ENCODE data around the gene MALRD1.

Gene MALRD1

DNA sequence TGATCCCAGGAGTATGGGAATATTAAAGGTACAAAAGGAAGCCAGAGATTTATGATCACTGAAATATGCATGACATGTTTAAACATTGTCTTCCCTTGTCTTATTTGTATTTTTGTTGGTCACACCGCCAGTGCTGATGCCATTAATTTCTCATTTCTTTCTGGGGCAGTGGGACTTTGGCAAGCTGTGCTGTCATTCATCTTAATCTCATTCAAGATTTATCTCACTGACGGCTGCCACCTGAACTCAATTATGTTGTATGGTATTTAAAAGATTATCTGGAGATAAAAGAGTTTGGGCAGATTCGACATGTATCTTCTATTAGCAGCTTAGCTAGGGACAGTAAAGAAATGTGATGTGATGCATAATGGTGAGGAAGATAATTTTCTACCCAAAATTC, 482.7 kb downstream of the MALRD1 start:
- no peaks in the 10 kb centered on the region for H3K9me3 ChIP-seq (ENCODE audit: control insufficient read depth, insufficient read depth, low read length)
- H3K4me1 ChIP-seq (ENCODE audit: insufficient read depth, low read length): no peaks in the 10 kb centered on the region
- no peaks in the 10 kb centered on the region for H3K36me3 ChIP-seq (ENCODE audit: insufficient read depth, low read length)
- H3K9ac ChIP-seq (ENCODE audit: low read depth, low read length): no peak overlapping the region

DNA sequence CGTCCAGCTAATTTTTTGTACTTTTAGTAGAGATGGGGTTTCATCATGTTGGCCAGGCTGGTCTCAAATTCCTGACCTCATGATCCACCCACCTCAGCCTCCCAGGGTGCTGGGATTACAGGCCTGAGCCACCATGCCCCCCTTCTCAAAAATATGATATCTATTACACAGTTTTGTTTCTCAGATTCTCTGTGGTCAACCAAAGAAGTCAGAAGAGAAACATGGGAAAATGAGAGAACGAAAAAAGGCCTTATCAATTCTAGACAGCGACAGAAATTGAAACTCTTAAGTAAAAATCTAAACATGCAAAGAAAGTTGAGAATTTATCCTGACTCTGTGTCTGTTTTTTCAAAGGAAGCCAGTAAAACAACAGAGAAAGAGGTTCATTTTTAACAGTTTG, 483.8 kb downstream of the MALRD1 start:
- Histone ChIP-seq H3K9ac (ENCODE audit: low read depth, low read length) (no peak overlapping the region), H3K4me1 (ENCODE audit: insufficient read depth, low read length) (no peaks in the 10 kb centered on the region), H3K9me3 (ENCODE audit: control insufficient read depth, insufficient read depth, low read length) (no peaks in the 10 kb centered on the region)

DNA sequence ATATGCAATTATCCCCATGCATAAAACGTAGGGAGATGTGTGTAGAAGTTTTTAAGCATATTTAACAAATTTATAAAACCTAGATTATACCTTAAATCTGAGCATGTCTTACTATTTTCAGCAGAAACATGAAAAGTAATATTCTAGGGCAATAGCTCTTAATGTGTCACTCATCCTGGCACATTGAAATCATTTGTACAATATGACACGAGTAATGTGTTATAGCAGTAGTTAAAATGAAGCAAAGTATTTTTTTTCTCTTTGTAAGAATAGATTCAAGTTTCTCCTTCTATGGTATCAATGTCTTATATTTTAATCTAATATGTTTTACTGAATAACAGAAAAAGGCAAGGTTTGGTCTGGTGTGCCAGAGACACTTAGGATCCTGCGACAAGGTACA, 492.7 kb downstream of the MALRD1 start:
- Histone ChIP-seq H3K36me3 (ENCODE audit: insufficient read depth, low read length) (no peaks in the 10 kb centered on the region), H3K9ac (ENCODE audit: low read depth, low read length) (no peak overlapping the region), H3K4me1 (ENCODE audit: insufficient read depth, low read length) (no peaks in the 10 kb centered on the region), H3K9me3 (ENCODE audit: control insufficient read depth, insufficient read depth, low read length) (no peaks in the 10 kb centered on the region)

More for the DNA sequence above, 483.8 kb downstream of the MALRD1 start:
- H3K36me3 ChIP-seq (ENCODE audit: insufficient read depth, low read length): no peaks in the 10 kb centered on the region

DNA sequence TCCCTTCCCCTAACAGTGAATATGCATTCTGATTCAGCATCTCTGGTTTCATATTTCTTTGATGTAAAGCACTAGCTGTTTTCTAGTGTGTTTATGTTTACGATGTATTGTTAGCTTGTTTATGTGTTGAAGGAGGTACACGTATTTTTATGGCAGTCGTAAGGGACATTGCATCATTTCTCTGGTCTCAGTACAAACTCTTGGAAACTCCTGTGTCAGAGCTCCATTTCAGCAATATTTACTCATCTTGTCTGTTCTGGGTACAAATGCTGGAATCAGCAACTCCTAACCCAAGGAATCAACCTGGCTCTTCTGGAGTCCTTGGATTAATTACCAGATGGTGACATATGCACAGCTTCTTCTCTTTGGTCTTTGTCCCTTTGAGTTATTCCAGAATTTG, 497.6 kb downstream of the MALRD1 start:
- Histone ChIP-seq H3K9ac (ENCODE audit: low read depth, low read length) (no peak overlapping the region), H3K9me3 (ENCODE audit: control insufficient read depth, insufficient read depth, low read length) (no peaks in the 10 kb centered on the region), H3K4me1 (ENCODE audit: insufficient read depth, low read length) (no peaks in the 10 kb centered on the region), H3K36me3 (ENCODE audit: insufficient read depth, low read length) (no peaks in the 10 kb centered on the region)

DNA sequence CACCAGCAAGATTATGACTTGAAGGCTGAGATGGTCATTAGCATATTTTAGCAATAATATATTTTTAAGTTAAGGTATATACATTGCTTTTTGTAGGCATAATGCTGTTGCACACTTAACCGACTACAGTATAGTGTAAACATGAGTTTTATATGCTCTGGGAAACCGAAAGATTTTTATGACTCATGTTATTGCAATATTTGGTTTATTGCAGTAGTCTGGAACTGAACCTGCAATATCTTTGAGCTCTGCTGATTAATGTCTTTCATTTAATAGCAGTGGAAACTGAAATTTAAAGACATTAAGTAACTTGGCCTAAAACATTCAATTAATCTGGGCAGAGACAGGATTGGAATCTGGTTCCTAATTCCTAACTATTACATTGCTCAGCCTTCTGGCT, 500.9 kb downstream of the MALRD1 start:
- Histone ChIP-seq H3K9me3 (ENCODE audit: control insufficient read depth, insufficient read depth, low read length) (no peaks in the 10 kb centered on the region), H3K9ac (ENCODE audit: low read depth, low read length) (no peak overlapping the region), H3K36me3 (ENCODE audit: insufficient read depth, low read length) (no peaks in the 10 kb centered on the region), H3K4me1 (ENCODE audit: insufficient read depth, low read length) (no peaks in the 10 kb centered on the region)

DNA sequence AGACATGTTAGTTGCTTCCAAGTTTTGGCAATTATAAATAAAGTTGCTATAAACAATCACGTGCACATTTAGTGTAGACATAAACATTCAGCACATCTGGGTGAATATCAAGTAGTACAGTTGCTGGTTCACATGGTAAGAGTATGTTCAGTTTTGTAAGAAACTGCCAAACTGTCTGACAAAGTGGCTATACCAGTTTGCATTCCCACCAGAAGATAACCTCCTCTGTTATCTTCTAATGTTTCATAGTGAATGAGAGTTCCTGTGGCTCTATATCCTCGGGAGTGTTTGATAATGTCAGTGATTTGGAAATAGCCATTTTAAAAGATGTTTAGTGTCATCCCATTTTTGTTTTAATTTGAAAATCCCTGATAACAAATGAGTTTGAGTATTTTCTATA, 508.1 kb downstream of the MALRD1 start:
- Histone ChIP-seq H3K4me1 (ENCODE audit: insufficient read depth, low read length) (no peaks in the 10 kb centered on the region), H3K36me3 (ENCODE audit: insufficient read depth, low read length) (no peaks in the 10 kb centered on the region), H3K9me3 (ENCODE audit: control insufficient read depth, insufficient read depth, low read length) (no peaks in the 10 kb centered on the region), H3K9ac (ENCODE audit: low read depth, low read length) (no peak overlapping the region)

DNA sequence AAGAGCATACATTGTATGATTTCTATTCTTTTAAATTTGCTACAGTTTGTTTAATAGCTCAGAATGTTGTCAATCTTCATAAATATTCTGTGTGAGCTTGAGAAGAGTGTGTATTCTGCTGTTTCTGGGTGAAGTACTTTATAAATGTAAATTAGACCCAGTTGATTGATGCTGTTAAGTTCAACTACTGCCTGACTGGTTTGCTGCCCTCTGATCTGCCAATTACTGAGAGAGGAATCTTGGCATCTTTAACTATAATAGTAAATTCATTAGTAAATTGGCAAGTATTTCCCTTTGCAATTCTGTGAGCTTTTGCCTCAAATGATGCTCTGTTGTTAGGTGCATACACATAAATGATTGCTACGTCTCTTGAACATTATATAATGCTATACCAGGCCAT, 512.6 kb downstream of the MALRD1 start:
- Histone ChIP-seq H3K9ac (ENCODE audit: low read depth, low read length) (no peak overlapping the region), H3K4me1 (ENCODE audit: insufficient read depth, low read length) (no peaks in the 10 kb centered on the region), H3K36me3 (ENCODE audit: insufficient read depth, low read length) (no peaks in the 10 kb centered on the region), H3K9me3 (ENCODE audit: control insufficient read depth, insufficient read depth, low read length) (no peaks in the 10 kb centered on the region)

DNA sequence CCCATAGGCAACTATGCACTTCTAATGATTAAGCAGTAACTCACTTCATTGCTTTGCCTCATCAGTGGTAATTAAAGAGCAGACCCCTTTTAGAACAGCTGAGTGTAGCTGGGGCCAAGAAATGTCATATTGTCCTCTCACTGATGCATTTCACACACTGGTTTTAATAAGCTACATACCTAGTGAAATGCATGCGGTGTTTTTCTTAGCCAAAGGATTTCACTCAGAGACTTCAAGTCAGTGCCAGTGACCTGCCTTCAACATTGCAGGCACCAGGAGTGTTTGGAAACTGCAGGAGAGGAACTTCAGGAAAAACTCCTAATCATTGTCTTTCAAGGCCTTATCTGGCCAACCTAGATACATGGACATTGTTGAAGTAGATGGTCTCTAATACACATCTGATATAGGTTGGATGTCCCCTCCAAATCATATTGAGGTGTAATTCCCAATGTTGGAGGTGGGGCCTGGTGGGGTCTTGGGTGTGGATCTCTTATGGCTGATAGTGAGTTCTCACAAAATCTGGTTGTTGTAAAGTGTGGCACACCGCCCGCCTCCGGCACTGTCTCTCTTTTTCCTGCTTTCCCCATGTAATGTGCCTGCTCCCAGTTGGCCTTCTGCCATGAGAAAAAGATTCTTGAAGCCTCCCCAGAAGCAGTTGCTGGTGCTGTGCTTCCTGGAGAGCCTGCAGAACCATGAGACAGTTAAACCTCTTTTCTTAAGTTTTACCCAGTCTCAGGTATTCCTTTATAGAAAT, 515.0 kb downstream of the MALRD1 start:
- no peak overlapping the region for H3K9ac ChIP-seq (ENCODE audit: low read depth, low read length)
- H3K4me1 ChIP-seq (ENCODE audit: insufficient read depth, low read length): no peaks in the 10 kb centered on the region
- no peaks in the 10 kb centered on the region for H3K36me3 ChIP-seq (ENCODE audit: insufficient read depth, low read length)
- no peaks in the 10 kb centered on the region for H3K9me3 ChIP-seq (ENCODE audit: control insufficient read depth, insufficient read depth, low read length)

DNA sequence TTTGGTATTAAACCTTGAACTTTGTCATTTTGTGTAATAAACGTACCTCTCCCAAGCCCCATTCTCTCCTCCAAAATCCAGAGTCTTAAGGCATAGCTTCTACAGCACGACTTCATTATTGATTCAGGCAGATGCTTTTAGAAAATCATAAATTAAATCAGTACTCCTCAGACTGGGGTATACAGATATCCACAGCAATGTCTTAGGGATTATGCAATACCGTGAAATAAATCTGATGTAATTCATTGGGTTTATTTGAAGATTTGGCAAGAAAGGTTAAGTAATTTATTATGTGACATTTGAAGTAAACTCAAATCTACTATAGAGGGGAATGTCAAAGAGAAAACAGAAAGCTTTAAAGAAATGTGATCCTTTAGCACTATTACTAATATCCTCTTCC, 521.5 kb downstream of the MALRD1 start:
- H3K4me1 ChIP-seq (ENCODE audit: insufficient read depth, low read length): no peaks in the 10 kb centered on the region
- H3K9me3 ChIP-seq (ENCODE audit: control insufficient read depth, insufficient read depth, low read length): no peaks in the 10 kb centered on the region
- no peaks in the 10 kb centered on the region for H3K36me3 ChIP-seq (ENCODE audit: insufficient read depth, low read length)
- no peak overlapping the region for H3K9ac ChIP-seq (ENCODE audit: low read depth, low read length)

DNA sequence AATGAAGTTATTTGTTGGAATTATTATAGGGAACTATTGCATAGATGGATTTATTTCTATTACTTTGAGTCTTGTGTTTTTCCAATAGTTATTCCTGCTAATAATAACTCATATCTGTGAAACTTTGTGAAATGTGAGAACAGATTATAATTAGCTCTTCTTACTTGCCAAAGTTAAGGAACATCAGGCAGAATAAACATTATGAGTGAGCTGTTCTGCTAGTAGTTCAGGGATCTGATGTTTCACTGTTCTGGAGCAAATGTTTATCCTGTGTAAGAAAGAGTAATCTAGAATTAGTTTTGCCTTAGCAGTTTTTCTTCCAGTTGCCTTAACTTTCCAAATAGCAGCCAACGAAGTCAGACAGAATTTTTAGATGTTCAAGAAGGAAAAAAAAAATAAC, 522.4 kb downstream of the MALRD1 start:
- Histone ChIP-seq H3K9ac (ENCODE audit: low read depth, low read length) (no peak overlapping the region), H3K4me1 (ENCODE audit: insufficient read depth, low read length) (no peaks in the 10 kb centered on the region), H3K9me3 (ENCODE audit: control insufficient read depth, insufficient read depth, low read length) (no peaks in the 10 kb centered on the region), H3K36me3 (ENCODE audit: insufficient read depth, low read length) (no peaks in the 10 kb centered on the region)

DNA sequence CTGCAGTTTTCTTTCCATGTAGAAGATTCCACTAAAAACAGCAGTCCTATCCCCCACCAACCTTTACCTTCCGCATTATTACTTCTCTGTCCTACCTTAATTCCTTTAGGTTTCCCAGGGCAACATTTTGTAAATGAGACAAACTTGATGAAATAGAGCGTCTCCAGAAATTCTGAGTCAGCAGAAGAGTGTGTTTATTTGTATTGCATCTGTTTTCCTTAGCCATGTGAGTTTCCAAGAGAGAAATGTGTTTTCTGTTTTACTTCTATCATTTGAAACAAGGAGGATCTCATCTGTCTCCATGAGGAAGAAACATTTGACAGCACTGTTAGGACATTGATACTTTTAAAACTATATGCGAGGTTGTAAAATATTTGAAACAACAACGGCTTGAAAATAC, 523.5 kb downstream of the MALRD1 start:
- Histone ChIP-seq H3K9me3 (ENCODE audit: control insufficient read depth, insufficient read depth, low read length) (no peaks in the 10 kb centered on the region), H3K4me1 (ENCODE audit: insufficient read depth, low read length) (no peaks in the 10 kb centered on the region), H3K36me3 (ENCODE audit: insufficient read depth, low read length) (no peaks in the 10 kb centered on the region), H3K9ac (ENCODE audit: low read depth, low read length) (no peak overlapping the region)

DNA sequence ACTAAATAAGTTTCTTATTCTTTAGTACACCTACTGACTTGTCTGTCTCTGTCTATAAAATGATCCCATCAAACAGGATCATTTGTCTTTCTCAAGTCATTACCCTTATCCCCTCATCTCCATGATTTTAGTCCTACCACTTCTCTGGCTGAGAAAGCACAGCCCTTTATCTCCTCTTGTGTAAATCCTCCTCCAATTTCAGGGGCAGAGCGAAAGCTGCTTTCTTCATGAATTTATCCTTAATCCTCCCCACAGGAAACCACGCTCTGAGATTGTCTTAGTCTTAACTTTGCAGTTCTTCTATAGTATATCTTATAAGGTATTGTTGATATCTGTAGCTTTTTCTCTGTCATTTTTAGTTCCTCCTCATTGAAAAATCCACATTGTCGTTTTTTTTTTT, 528.0 kb downstream of the MALRD1 start:
- no peaks in the 10 kb centered on the region for H3K9me3 ChIP-seq (ENCODE audit: control insufficient read depth, insufficient read depth, low read length)
- H3K36me3 ChIP-seq (ENCODE audit: insufficient read depth, low read length): no peaks in the 10 kb centered on the region
- H3K4me1 ChIP-seq (ENCODE audit: insufficient read depth, low read length): no peaks in the 10 kb centered on the region
- no peak overlapping the region for H3K9ac ChIP-seq (ENCODE audit: low read depth, low read length)

DNA sequence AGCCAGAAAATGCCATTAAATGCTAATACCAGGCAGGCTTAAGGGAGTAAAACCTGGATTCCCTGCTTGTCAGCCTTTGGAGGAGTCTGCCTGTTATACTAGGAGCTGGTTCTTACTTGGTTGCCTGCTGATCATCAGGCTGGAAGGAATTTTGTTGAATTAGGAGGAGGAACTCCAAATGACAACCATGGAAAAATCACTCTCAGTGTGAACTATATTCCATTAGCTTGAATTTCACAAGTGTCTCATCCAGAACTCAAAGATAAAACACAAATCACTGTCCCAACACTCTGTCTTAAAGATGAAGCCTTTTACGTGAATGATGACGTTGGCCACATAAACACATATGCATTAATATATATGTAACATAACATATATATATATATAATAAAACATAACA, 528.8 kb downstream of the MALRD1 start:
- Histone ChIP-seq H3K36me3 (ENCODE audit: insufficient read depth, low read length) (no peaks in the 10 kb centered on the region), H3K9ac (ENCODE audit: low read depth, low read length) (no peak overlapping the region), H3K4me1 (ENCODE audit: insufficient read depth, low read length) (no peaks in the 10 kb centered on the region), H3K9me3 (ENCODE audit: control insufficient read depth, insufficient read depth, low read length) (no peaks in the 10 kb centered on the region)

DNA sequence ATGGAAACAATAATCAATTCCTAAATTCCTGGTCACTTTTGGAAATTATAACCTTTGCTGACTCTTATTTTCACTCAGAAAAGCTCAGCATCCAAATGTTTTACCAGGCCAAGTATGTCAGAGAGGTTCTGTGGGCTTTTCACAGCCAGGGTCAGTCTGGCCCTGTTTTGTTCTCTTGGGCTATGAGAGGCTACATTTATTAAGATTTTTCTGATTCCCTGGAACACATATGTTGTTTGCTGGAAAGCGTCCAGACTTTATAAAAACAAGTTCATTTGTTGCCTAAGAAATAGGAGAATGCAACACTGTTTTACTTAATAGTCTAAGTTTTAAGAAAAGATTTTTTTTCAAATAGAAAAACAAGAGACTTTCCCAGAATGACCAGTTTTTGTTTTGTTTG, 529.2 kb downstream of the MALRD1 start:
- H3K9me3 ChIP-seq (ENCODE audit: control insufficient read depth, insufficient read depth, low read length): no peaks in the 10 kb centered on the region
- no peaks in the 10 kb centered on the region for H3K36me3 ChIP-seq (ENCODE audit: insufficient read depth, low read length)
- no peaks in the 10 kb centered on the region for H3K4me1 ChIP-seq (ENCODE audit: insufficient read depth, low read length)
- H3K9ac ChIP-seq (ENCODE audit: low read depth, low read length): no peak overlapping the region

DNA sequence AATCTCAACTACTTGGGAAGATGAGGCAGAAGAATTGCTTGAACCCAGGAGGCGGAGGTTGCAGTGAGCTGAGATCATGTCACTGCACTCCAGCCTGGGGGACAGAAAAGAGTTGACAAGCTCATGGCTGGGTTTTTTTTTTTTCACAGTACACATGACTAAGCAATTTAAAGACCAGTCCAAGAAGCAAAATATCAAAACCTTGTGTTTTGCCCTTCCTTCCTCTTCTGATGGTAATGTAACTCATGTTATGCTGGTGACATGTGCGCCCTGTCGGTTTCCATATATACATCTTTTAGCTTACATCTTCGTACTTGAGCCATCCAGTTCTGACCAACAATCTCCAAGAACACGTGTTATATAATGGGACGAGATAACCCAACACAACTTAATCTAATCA, 530.0 kb downstream of the MALRD1 start:
- no peaks in the 10 kb centered on the region for H3K36me3 ChIP-seq (ENCODE audit: insufficient read depth, low read length)
- H3K4me1 ChIP-seq (ENCODE audit: insufficient read depth, low read length): no peaks in the 10 kb centered on the region
- no peaks in the 10 kb centered on the region for H3K9me3 ChIP-seq (ENCODE audit: control insufficient read depth, insufficient read depth, low read length)
- H3K9ac ChIP-seq (ENCODE audit: low read depth, low read length): no peak overlapping the region

Data from ES-I3 (cell line).